SKM-1 (cell line): ENCODE measurements around the gene RYR3.

Experiments used
- DNase-seq: peaks from one replicate; lab custom pipeline; 2025; ENCODE audit not compliant: unreplicated experiment; lab: John Stamatoyannopoulos, UW

Gene RYR3

DNA sequence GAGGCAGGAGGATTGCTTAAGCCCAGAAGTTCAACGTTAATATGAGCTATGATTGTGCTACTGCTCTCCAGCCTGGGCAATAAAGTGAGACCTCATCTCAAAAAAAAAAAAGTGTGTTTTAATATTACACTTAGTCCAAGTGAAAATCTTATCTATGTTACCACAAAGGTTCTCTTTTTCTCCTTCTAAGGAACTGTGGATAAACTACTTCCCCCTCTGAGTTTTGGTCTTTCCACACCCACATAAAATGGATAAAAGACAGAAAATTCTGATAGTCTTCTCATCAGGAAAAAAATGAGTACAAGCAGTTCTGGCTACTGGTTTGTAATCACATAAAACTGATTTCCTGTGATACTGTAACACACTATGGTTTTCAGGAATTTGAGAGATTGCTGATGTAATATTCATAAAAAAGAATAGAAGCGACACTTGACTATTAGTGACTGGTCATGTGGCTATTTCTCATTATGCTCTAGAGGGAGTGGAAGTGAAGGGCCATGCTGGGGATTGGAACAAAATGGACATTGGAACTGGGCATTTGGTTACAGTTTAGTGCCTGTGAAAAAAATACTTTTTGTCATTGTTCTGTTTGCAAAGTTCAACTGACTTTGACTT, 68.2 kb downstream of the RYR3 start:
- DNase-seq = no peak

DNA sequence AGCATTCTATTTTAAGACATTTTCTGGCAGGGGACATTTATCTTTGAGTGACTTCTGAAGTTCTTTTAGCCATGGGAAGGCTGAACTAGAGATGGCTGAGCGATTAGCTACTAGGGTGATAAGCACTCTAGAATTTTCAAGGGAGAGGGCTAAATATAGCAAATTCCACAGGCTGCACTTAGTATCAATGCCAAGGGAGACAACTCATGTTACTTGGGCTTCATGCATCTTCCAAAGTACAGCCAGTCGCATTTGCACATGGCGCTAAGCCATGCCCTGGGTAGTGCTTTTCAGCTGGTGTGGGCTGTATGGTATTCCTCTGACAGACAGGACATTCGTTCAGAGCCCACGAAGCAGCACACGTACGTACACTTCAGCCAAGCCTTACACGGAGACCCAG, 69.6 kb downstream of the RYR3 start:
- no peak for DNase-seq

DNA sequence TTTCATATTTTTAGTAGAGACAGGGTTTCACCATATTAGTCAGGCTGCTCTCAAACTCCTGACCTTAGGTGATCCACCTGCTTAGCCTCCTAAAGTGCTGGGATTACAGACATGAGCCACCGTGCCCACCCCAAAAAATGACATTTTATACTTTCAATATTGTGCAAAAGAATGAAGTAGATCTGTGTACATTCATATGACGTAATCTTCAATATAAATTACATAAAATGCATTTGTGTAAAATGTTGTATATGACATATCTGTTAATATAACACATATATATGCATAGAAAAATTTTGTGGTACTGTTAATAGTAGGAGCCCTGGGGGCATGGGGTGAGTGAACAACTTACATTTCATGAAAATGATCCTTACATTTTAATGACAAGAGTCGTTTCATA, 71.7 kb downstream of the RYR3 start:
- DNase-seq = no peak

GRCh38 chr15:33384307-33384706, 73.5 kb downstream of the RYR3 start:
- DNase-seq = no peak

GRCh38 chr15:33392453-33392852, 81.7 kb downstream of the RYR3 start:
- no peak for DNase-seq

GRCh38 chr15:33393546-33393945, 82.8 kb downstream of the RYR3 start:
- DNase-seq = no peak

- no peak for DNase-seq
Observed at GRCh38 chr15:33395321-33395720, 84.6 kb downstream of the RYR3 start.

GRCh38 chr15:33395846-33396245, 85.1 kb downstream of the RYR3 start:
- DNase-seq = no peak

DNA sequence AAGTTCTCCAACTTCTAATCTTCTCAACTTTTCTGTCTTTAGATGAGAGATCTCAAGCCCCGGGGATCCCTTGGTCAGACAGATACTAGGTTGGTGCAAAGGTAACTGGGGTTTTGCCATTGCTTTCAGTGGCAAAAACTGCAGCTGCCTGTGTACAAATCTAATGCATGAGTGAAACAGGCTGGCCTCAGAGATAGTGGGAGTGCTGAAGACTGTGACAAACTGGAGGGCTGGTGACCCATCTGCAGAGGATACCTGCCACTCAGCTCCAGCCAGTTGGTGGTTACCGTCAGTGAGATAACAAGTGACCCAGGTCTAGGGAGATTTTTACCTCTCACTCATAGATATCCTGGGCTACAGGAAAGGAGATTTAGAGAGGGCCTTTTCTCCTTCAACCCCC, 85.7 kb downstream of the RYR3 start:
- DNase-seq = no peak

DNA sequence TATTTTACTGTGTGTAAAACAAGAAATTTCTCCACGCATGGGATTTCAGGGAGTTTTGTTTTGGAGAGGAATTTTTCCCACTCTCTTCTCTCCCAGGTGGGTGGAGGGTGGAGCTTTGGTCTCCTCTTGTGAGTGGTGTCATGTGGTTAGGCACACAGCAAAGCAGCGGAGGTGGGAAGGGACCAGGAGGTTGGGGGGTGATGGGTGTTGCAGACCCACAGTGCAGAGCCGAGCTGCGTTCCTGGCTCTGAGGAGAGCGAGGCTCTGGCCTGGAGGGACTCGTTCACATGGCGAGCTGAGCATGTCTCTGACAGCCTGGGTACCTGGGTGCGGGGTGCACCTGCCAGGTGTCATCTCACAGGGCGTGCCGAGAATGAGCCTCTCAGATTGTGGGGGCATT, 87.8 kb downstream of the RYR3 start:
- DNase-seq = no peak

DNA sequence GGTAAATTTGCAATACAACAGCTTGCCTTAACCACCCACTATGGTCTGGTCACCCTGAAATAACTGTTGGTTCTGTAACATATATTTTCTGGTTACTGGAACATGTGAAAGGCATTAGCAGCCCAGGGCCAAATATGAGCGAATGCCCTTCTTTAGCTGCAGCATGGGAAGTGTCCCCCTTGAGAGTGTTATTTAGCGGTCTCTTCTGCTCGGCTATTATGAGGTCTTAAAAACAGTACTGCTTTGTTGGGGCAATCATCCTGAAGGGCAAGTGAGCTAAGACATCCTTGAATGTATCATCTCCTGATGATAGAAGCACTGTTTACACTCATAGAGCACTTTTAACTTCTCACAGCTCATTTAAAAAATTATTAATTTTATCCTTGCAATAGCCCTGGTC, 90.2 kb downstream of the RYR3 start:
- DNase-seq = no peak

DNA sequence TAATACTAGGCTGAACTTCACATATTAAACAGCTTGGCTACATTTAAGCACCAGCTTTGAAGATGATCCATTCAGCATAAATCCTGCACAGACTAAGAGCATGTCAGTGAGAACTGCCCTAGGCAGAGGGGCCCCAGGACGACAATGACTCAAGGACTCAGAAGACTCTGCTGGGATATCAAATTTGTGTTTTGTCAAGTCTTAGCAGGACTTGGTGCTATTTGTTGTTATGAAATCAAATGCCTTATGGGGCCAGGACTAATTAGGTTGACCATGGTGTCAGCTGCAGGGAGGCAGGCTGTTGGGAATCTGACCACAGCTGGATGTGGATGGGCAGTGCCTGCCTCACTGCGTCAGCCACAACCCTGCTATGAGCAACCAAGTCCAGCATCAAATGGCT, 91.8 kb downstream of the RYR3 start:
- DNase-seq = no peak

DNA sequence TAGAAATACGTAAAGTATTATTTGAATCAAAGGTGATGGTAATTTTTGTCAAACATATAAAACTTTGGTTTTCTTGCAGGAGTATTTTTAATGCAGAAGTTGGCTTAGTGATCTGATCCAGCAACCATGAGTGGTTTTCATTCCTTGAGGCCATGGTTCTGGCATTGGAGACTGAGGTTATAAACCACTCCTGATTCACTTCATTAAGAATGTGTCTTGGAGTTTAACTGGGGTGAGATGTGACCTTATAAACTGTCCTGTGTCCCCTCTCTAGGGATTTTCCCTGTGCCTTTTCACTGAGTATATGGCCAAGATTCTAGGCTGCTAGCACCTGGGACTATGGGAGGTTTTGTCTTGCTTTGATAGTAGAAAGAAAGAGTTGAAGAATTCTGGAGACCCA, 94.3 kb downstream of the RYR3 start:
- DNase-seq = no peak

GRCh38 chr15:33411596-33412540, 101.1 kb downstream of the RYR3 start:
- no peak for DNase-seq

DNA sequence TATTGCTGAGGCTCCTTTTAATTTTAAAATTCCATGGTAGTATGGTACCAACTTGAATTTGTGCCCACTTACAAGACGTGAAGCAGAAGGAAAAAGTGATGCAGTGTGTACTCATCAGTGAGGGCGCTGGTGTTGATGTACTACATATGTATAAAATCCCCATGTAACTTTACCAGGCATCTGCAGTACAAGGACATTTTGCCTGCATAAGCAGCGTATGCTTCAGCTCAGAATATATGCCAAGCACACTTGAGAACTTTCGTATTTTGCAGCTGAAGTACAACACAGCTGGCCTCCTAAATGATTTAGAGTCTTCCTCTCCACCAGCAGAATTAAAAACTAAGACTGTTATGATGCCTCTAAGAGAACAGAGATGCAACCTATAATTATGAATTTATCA, 108.9 kb downstream of the RYR3 start:
- no peak for DNase-seq

DNA sequence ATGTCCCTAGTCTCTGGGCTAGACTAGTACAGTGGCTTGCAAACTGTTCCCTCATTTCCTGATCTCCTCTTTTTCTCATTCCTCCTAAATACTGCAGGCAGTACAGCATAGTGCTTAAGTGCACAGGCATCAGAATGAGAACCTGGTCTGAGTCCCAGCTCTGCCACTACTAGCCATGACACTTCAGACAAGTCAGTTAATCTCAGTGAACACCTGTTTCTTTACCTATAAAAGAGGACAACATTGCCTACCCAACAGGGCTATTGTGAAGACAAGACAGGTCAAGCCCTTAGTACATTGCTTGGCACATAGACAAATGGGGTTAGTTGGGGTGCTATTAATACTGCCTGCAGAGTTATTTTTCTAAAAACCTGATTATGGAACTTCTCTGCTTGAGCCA, 113.3 kb downstream of the RYR3 start:
- DNase-seq = no peak

DNA sequence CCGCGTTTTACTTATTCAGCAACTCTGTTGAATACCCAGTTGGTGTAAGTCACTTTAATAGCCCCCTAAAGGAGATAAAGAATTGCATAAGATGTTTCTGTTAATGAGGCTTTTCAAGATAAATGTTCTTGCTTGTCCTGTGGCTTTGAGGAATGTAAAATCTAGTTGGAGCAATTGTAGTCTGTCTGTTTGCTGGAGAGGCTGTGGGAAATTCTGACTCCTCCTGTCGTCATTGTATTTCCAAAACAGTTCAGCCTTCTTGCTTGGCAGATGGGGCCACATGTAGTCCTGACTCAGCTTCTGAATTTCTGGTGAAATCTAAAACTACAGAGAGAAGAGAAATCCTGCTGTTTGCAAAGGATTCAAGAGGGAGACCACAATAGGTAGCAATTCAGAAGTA, 114.4 kb downstream of the RYR3 start:
- no peak for DNase-seq

DNA sequence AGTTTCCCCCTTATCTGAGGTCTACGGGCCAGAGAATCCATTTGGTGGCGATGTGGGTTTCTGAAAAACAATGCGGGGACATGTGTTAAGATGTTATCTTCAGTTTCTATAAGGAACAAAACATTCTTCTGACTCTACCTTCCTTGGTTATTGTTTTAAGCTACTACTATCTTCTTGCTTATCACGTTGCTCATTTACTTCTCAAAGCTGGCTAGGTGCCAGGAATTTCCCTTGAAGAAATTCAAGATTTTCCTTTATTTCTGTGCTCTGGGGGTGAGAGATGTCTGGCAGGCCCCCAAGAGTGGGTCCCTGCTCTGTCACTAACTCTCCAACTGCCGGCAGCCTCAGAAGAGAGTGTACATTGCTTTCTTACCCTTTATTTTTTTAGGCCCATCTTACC, 119.8 kb downstream of the RYR3 start:
- no peak for DNase-seq

GRCh38 chr15:33433821-33434220, 123.1 kb downstream of the RYR3 start:
- DNase-seq = no peak

- no peak for DNase-seq
Observed at GRCh38 chr15:33438396-33438795, 127.6 kb downstream of the RYR3 start.

DNA sequence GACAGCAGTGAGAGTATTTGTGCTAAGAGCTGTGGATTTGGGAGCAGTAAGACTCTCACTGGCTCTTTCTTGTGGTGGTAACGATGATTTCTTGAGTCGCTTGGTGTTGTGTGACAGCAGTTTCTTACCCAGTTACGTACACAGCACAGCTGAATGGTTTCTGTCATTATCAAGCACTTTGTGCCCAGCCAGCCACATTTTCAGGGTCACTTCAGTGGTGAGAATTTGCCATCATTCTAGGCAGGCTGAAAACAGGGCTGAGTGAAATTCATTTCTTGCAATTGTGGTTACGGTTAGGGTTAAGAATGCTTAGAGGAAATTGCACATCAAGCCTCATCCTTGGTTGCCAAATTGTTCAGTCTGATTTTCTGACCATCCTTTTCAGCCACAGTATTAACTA, 130.1 kb downstream of the RYR3 start:
- no peak for DNase-seq

DNA sequence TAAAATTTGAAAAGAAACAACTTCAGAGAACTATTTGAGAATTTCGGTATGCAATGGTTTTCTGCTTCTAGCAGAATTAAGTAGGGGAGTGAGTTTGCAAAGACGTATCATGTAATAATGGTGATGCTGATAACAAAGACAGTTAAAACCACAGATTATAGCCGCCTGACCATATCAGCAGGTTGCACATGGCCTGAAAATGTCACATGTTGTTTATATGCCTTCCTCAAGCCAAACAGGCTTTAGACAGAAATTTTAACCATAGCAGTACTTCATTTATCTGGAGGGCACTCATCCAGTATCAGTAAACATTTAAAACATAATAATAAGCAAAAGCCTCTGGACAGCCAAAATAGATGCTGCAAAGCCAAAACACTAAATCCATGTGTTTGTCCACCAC, 131.7 kb downstream of the RYR3 start:
- no peak for DNase-seq

DNA sequence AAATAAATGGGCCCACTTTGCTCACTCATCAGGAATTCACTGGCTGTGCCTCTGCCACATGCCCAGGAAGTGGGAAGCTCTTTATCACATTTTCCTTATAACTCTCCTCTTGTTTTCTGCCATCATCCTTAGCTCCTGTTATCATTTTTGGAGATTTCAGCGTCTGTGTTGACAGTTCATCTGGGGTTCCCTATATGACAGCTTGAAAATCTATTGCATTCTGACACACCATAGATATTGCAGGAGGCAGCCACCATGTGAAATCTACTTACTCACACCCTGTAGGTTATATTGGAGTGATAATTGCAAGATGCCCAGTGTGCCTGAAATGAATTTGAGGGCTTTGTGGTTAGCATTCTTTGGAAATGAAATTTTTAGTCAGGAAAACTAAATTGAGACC, 132.9 kb downstream of the RYR3 start:
- no peak for DNase-seq
